Neural progenitor cell (in vitro differentiated cells): ENCODE measurements around the gene PARVG.

Experiments used
- EZH2 ChIP-seq: fragments of 200-600 bp; sonication (generic); IDR thresholded peaks from 2 replicates; pipeline ENCODE4 v1.6.1; 2017; ENCODE audit warnings: antibody characterized with exemption, mild to moderate bottlenecking, moderate library complexity
- EZH2phosphoT487 ChIP-seq: fragments of 200-600 bp; sonication (generic); IDR thresholded peaks from 2 replicates; pipeline ENCODE4 v1.6.1; 2017; ENCODE audit warnings: antibody characterized with exemption
- TF ChIP-seq, protein P1 (sequence below): fragments of 200-600 bp; sonication (generic); IDR thresholded peaks from 2 replicates; pipeline ENCODE4 v1.5.1; 2017; ENCODE audit warnings: antibody characterized with exemption, mild to moderate bottlenecking

GRCh38 chr22:44171561-44171960 lies 9.2 kb upstream of the PARVG start:
- TF ChIP-seq, protein P1, sequence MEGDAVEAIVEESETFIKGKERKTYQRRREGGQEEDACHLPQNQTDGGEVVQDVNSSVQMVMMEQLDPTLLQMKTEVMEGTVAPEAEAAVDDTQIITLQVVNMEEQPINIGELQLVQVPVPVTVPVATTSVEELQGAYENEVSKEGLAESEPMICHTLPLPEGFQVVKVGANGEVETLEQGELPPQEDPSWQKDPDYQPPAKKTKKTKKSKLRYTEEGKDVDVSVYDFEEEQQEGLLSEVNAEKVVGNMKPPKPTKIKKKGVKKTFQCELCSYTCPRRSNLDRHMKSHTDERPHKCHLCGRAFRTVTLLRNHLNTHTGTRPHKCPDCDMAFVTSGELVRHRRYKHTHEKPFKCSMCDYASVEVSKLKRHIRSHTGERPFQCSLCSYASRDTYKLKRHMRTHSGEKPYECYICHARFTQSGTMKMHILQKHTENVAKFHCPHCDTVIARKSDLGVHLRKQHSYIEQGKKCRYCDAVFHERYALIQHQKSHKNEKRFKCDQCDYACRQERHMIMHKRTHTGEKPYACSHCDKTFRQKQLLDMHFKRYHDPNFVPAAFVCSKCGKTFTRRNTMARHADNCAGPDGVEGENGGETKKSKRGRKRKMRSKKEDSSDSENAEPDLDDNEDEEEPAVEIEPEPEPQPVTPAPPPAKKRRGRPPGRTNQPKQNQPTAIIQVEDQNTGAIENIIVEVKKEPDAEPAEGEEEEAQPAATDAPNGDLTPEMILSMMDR, result no peak
- TF ChIP-seq EZH2 (no peak), EZH2phosphoT487 (no peak)
